GM12891 (cell line): ENCODE measurements around the gene GAPDHS.

ENCODE experiments used
- PAX5 ChIP-seq: IDR thresholded peaks from 2 replicates; pipeline ENCODE4 v1.6.1; 2011; ENCODE audit warnings: low read length, moderate library complexity, mild to moderate bottlenecking; ENCODE audit not compliant: insufficient read depth, severe bottlenecking
- POLR2A ChIP-seq: IDR thresholded peaks from 2 replicates; pipeline ENCODE4 v1.6.1; 2011; ENCODE audit warnings: low read depth, low read length, control low read depth
- POLR2AphosphoS5 ChIP-seq: IDR thresholded peaks from 2 replicates; pipeline ENCODE4 v1.6.1; 2011; ENCODE audit warnings: low read depth, low read length, control low read depth
- POU2F2 ChIP-seq: IDR thresholded peaks from 2 replicates; pipeline ENCODE4 v1.6.1; 2011; ENCODE audit warnings: low read depth, mild to moderate bottlenecking, control low read depth, low read length, moderate library complexity
- SPI1 ChIP-seq: IDR thresholded peaks from 2 replicates; pipeline ENCODE4 v1.6.1; 2011; ENCODE audit warnings: low read depth, low read length, control low read depth
- TAF1 ChIP-seq: IDR thresholded peaks from 2 replicates; pipeline ENCODE4 v1.6.1; 2011; ENCODE audit warnings: low read depth, low read length, control low read depth

DNA sequence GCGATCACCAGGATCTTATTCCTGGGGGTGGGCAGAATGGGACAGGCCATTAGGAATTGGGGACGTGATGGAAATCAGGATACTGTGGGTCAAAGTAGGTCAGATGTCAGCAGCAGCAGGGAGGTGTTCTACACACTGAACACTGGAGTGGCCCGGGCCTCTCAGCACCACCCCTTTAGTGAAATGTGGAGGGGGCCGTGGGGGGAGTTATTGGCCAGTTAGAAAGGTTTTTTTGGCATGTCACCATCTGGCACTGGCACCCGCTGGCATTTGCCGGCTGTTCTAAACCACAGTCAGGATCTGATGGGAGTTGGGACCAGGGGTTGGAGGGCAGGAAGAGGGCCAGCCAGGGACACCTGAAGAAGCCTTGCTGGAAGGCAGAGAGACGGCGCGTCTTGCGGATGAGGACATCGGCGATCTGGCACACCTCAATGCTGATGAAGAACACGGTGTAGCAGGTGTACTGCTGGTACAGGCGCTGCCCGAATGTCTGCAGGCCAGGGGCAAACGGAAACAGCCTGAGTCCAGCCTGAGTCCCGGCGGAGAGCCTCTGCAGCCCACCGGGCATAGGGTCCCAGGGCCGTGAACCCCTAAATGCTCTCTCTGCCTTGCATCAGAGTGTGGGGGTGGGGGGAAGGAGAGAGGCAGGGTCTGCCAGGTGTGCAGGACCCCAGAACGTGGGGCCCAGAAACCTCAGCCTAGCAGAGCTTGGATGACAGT lies 18.0 kb downstream of the GAPDHS start:
- TF ChIP-seq POLR2A (no peak), POLR2AphosphoS5 (no peak), POU2F2 (no peak), TAF1 (no peak), SPI1 (no peak), PAX5 (no peak)
